Measurements from ENCODE around the gene C15orf61.

- no peak for TF ChIP-seq POLR2AphosphoS5 (IDR thresholded peaks at IDR 0.05)
- no peak for TF ChIP-seq CTCF (IDR thresholded peaks at IDR 0.05; ENCODE audit: poor library complexity, severe bottlenecking)
- TF ChIP-seq EZH2 (IDR thresholded peaks at IDR 0.05; ENCODE audit: borderline replicate concordance, insufficient read depth, low read length, poor library complexity, severe bottlenecking): no peak
Observed at GRCh38 chr15:67554580-67554979, 33.6 kb downstream of the C15orf61 start.

Measured in neural cell (in vitro differentiated cells).